Left renal pelvis (tissue), 4 donors: Measurements from ENCODE around the gene M6PR. TPM values are rescaled to one million over a fixed set of nuclear protein-coding genes. Genes with fewer than 3 reads are reported as not detected.
A peak's percentile ranks its signal among the peaks of the same experiment; 100 is the strongest.
"Not testable (repeated sequence)": the region's sequence is repeated elsewhere in the genome, so short reads cannot be mapped to it uniquely, and the experiment has no call there.

Source experiments
- DNase-seq, 4 donors: peaks; one replicate each; pipeline ENCODE4 v3.0.0-alpha.2; 2013; ENCODE audit warnings: low read depth in 4 of 4, low spot score in 3 of 4
- polyA plus RNA-seq, 4 donors: library from polyadenylated mRNA; unstranded; fragments of 120-200 nt; gene quantifications; one replicate each; pipeline ENCODE4 v1.2.1, GENCODE V29; 2013; ENCODE audit not compliant: insufficient read length in 4 of 4

The M6PR gene
- polyA plus RNA-seq, 4 donors = 112 to 207 (median 197) TPM

GRCh38 chr12:8914033-8914715 is 35.3 kb downstream of the M6PR start, which contains the start of gene PHC1:
Gene PHC1 (plus strand): TSS chr12:8914509. CDS start chr12:8917678, 3,169 bp downstream.
- DNase-seq = peak; percentile 71 to 82 (median 76)

- no peak for DNase-seq
Measured at GRCh38 chr12:8913702-8914032, 35.8 kb downstream of the M6PR start.

GRCh38 chr12:8912914-8913313 is 36.5 kb downstream of the M6PR start:
- DNase-seq = peak in 1 of 4 donors; percentile 18

- no peak for DNase-seq
Measured at GRCh38 chr12:8911606-8912268, 37.7 kb downstream of the M6PR start.

GRCh38 chr12:8909752-8910151 is 39.7 kb downstream of the M6PR start:
- DNase-seq = no peak

GRCh38 chr12:8907513-8907912 is 41.9 kb downstream of the M6PR start:
- DNase-seq = no peak

GRCh38 chr12:8906266-8907180 is 42.9 kb downstream of the M6PR start:
- no peak for DNase-seq

GRCh38 chr12:8905546-8905945 is 43.9 kb downstream of the M6PR start:
- no peak for DNase-seq

- DNase-seq = no peak
Measured at GRCh38 chr12:8904665-8905064, 44.8 kb downstream of the M6PR start.

- no peak for DNase-seq
Measured at GRCh38 chr12:8903646-8904045, 45.8 kb downstream of the M6PR start.

- DNase-seq = not testable (repeated sequence)
Measured at GRCh38 chr12:8902703-8903102, 46.7 kb downstream of the M6PR start.

GRCh38 chr12:8899830-8900229 is 49.6 kb downstream of the M6PR start:
- DNase-seq = no peak

GRCh38 chr12:8897081-8897480 is 52.4 kb downstream of the M6PR start:
- no peak for DNase-seq

- no peak for DNase-seq
Measured at GRCh38 chr12:8894986-8895385, 54.5 kb downstream of the M6PR start.

GRCh38 chr12:8894378-8894777 is 55.1 kb downstream of the M6PR start:
- no peak for DNase-seq

GRCh38 chr12:8891976-8892375 is 57.5 kb downstream of the M6PR start:
- DNase-seq = no peak

Other genes with a start within 250 kb of the M6PR start
- under 1 TPM; 0.10 to 0.64 (median 0.29) TPM for gene A2ML1, start 127.0 kb downstream of the M6PR start, polyA plus RNA-seq
- 100 to 1,000 TPM in 1 of 4 donors, 10 to 100 TPM in 3; 78.5 to 111 (median 88.7) TPM for gene PHC1, start 35.1 kb downstream of the M6PR start, polyA plus RNA-seq
- 1 to 10 TPM; 1.4 to 3.7 (median 2.4) TPM for gene KLRG1, start 39.9 kb upstream of the M6PR start, polyA plus RNA-seq
- 100 to 1,000 TPM; 183 to 318 (median 249) TPM for gene A2M, start 166.3 kb upstream of the M6PR start, polyA plus RNA-seq